ENCODE measurements around the gene MLLT3.

- no peak for TF ChIP-seq CTCF (conservative IDR thresholded peaks at IDR 0.05)
- TF ChIP-seq EZH2 (IDR thresholded peaks at IDR 0.05; ENCODE audit: low read depth), result no peak
Measured at GRCh38 chr9:20662156-20662555, 39.9 kb upstream of the MLLT3 start.
